ENCODE data around the gene C19orf67. TPM values are rescaled to one million over a fixed set of nuclear protein-coding genes. Genes with fewer than 3 reads are reported as not detected.

Gene C19orf67
- total and polyA plus RNA-seq, 2 of the 13 experiments (the other 11 are each of a cell fraction or from before 2014, with no cell fraction given): 0.11 to 0.32 TPM

DNA sequence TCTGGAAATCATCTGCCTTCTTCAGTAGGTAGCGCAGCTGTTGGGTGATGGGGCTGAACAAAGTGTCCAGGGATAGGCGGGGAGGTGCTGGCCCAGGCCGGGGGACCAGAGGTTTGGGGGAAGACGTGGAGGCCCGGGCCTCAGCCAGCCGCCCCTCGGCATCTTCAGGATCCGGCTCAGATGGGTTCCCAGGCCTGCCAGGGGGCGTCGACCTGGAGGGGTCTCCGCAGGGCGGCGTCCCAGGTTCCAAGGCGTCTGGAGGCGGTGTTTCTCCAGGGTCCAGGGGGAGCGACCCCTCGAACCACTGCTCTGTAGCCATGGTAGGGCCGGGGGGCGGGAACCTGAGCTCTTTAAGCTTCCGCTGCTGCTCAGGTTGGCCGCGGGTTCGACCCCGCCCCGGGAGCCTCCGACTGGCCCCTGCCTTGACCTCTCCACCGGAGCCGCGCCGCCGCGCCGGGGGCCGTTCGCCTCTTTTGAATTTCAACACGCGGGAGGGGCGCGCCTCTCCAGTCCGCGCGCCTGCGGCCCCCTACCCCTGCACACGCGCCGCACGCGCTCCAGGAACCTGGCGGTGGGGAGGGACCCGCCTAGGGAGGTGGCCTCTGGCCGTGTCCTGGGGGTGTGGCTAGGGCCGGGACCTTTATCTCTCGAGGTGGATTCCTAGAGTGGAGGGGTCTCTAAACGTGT lies at the start of gene C19orf67 (continued):
- TF ChIP-seq, protein P1, sequence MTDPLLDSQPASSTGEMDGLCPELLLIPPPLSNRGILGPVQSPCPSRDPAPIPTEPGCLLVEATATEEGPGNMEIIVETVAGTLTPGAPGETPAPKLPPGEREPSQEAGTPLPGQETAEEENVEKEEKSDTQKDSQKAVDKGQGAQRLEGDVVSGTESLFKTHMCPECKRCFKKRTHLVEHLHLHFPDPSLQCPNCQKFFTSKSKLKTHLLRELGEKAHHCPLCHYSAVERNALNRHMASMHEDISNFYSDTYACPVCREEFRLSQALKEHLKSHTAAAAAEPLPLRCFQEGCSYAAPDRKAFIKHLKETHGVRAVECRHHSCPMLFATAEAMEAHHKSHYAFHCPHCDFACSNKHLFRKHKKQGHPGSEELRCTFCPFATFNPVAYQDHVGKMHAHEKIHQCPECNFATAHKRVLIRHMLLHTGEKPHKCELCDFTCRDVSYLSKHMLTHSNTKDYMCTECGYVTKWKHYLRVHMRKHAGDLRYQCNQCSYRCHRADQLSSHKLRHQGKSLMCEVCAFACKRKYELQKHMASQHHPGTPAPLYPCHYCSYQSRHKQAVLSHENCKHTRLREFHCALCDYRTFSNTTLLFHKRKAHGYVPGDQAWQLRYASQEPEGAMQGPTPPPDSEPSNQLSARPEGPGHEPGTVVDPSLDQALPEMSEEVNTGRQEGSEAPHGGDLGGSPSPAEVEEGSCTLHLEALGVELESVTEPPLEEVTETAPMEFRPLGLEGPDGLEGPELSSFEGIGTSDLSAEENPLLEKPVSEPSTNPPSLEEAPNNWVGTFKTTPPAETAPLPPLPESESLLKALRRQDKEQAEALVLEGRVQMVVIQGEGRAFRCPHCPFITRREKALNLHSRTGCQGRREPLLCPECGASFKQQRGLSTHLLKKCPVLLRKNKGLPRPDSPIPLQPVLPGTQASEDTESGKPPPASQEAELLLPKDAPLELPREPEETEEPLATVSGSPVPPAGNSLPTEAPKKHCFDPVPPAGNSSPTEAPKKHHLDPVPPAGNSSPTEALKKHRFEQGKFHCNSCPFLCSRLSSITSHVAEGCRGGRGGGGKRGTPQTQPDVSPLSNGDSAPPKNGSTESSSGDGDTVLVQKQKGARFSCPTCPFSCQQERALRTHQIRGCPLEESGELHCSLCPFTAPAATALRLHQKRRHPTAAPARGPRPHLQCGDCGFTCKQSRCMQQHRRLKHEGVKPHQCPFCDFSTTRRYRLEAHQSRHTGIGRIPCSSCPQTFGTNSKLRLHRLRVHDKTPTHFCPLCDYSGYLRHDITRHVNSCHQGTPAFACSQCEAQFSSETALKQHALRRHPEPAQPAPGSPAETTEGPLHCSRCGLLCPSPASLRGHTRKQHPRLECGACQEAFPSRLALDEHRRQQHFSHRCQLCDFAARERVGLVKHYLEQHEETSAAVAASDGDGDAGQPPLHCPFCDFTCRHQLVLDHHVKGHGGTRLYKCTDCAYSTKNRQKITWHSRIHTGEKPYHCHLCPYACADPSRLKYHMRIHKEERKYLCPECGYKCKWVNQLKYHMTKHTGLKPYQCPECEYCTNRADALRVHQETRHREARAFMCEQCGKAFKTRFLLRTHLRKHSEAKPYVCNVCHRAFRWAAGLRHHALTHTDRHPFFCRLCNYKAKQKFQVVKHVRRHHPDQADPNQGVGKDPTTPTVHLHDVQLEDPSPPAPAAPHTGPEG (CRISPR knock-in tag; IDR thresholded peaks at IDR 0.05): 0 out of 2 replicates have a peak, but pooled peaks have one; percentile 35
- TF ChIP-seq ARHGAP35 (CRISPR knock-in tag; IDR thresholded peaks at IDR 0.05; ENCODE audit: borderline replicate concordance): 0 out of 2 replicates have a peak, but pooled peaks have one; percentile 36
- peak; percentile 41 for TF ChIP-seq RBM39 (IDR thresholded peaks at IDR 0.05; ENCODE audit: low read depth, low read length, poor library complexity, severe bottlenecking)
- TF ChIP-seq, protein P2, sequence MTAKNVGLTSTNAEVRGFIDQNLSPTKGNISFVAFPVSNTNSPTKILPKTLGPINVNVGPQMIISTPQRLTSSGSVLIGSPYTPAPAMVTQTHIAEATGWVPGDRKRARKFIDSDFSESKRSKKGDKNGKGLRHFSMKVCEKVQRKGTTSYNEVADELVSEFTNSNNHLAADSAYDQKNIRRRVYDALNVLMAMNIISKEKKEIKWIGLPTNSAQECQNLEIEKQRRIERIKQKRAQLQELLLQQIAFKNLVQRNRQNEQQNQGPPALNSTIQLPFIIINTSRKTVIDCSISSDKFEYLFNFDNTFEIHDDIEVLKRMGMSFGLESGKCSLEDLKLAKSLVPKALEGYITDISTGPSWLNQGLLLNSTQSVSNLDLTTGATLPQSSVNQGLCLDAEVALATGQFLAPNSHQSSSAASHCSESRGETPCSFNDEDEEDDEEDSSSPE (CRISPR knock-in tag; IDR thresholded peaks at IDR 0.05): peak; percentile 39; the same call in 1 of the 2 replicates
- peak; percentile 81 for TF ChIP-seq ZNF687 (CRISPR knock-in tag; IDR thresholded peaks at IDR 0.05)
- TF ChIP-seq MYC (CRISPR knock-in tag; IDR thresholded peaks at IDR 0.05; ENCODE audit: borderline replicate concordance): peak; percentile 81
- TF ChIP-seq, protein P3, sequence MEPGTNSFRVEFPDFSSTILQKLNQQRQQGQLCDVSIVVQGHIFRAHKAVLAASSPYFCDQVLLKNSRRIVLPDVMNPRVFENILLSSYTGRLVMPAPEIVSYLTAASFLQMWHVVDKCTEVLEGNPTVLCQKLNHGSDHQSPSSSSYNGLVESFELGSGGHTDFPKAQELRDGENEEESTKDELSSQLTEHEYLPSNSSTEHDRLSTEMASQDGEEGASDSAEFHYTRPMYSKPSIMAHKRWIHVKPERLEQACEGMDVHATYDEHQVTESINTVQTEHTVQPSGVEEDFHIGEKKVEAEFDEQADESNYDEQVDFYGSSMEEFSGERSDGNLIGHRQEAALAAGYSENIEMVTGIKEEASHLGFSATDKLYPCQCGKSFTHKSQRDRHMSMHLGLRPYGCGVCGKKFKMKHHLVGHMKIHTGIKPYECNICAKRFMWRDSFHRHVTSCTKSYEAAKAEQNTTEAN (CRISPR knock-in tag; conservative IDR thresholded peaks at IDR 0.05): no peak
- peak; percentile 27; the same call in 1 of the 2 replicates for TF ChIP-seq HDAC1 (CRISPR knock-in tag; IDR thresholded peaks at IDR 0.05)
- no peak for TF ChIP-seq KLF15 (CRISPR knock-in tag; IDR thresholded peaks at IDR 0.05; ENCODE audit: borderline replicate concordance)
- no peak for TF ChIP-seq CCAR2 (optimal IDR thresholded peaks at IDR 0.05; ENCODE audit: low read depth, low read length)
